GM23338 (cell line): Measurements from ENCODE around the gene PISD. TPM values are rescaled to one million over a fixed set of nuclear protein-coding genes. Genes with fewer than 3 reads are reported as not detected.

Experiments
- ATAC-seq: fragments of 200-7000 bp; cut with Tn5 transposase; 3 replicates; pipeline ENCODE4 v1.9.1; 2020
- DNase-seq: peaks from one replicate; pipeline ENCODE4 v3.0.0-alpha.2; 2015; ENCODE audit warnings: low spot score
- H2AFZ ChIP-seq: fragments of 200-600 bp; sonication (generic); 2 replicates; pipeline ENCODE4 v1.8.0; 2016; ENCODE audit warnings: antibody characterized with exemption, mild to moderate bottlenecking, moderate library complexity
- H3F3A ChIP-seq: fragments of 200-600 bp; sonication (generic); replicated peaks from 2 replicates; pipeline ENCODE4 v1.8.0; 2017; ENCODE audit warnings: antibody characterized with exemption, mixed run types, low read depth
- H3K27ac ChIP-seq: fragments of 200-600 bp; sonication (generic); 2 replicates; pipeline ENCODE4 v1.6.1; 2016; ENCODE audit warnings: low read depth
- H3K27me3 ChIP-seq: fragments of 200-600 bp; sonication (generic); 2 replicates; pipeline ENCODE4 v1.8.0; 2016; ENCODE audit warnings: mild to moderate bottlenecking, mixed run types, moderate library complexity; ENCODE audit not compliant: insufficient read depth
- H3K36me3 ChIP-seq: fragments of 200-600 bp; sonication (generic); 2 replicates; pipeline ENCODE4 v1.8.0; 2016; ENCODE audit warnings: mild to moderate bottlenecking; ENCODE audit not compliant: insufficient read depth
- H3K4me1 ChIP-seq: fragments of 200-600 bp; sonication (generic); 2 replicates; pipeline ENCODE4 v1.8.0; 2016; ENCODE audit warnings: mild to moderate bottlenecking, moderate library complexity; ENCODE audit not compliant: insufficient read depth
- H3K4me2 ChIP-seq: fragments of 200-600 bp; sonication (generic); 2 replicates; pipeline ENCODE4 v1.7.1; 2017; ENCODE audit warnings: mixed run types
- H3K4me3 ChIP-seq: fragments of 200-600 bp; sonication (generic); 2 replicates; pipeline ENCODE4 v1.6.1; 2016; ENCODE audit warnings: mixed run types
- H3K79me2 ChIP-seq: fragments of 200-600 bp; sonication (generic); replicated peaks from 2 replicates; pipeline ENCODE4 v1.8.0; 2017; ENCODE audit warnings: mild to moderate bottlenecking; ENCODE audit not compliant: insufficient read depth
- H3K9me2 ChIP-seq: fragments of 200-600 bp; sonication (generic); 2 replicates; pipeline ENCODE4 v1.8.0; 2017; ENCODE audit not compliant: insufficient read depth
- H4K20me1 ChIP-seq: fragments of 200-600 bp; sonication (generic); replicated peaks from 2 replicates; pipeline ENCODE4 v1.8.0; 2017; ENCODE audit warnings: mild to moderate bottlenecking; ENCODE audit not compliant: insufficient read depth
- H3K27ac Mint-ChIP-seq: 2 replicates; pipeline ENCODE4 v1.8.0; 2020; ENCODE audit warnings: inconsistent platforms, mild to moderate bottlenecking, moderate library complexity, mixed read lengths
- H3K27me3 Mint-ChIP-seq: 3 replicates; pipeline ENCODE4 v1.8.0; 2022; ENCODE audit warnings: low read depth, mild to moderate bottlenecking, moderate library complexity, mixed read lengths, inconsistent platforms; ENCODE audit not compliant: insufficient read depth, poor library complexity
- H3K36me3 Mint-ChIP-seq: 3 replicates; pipeline ENCODE4 v1.8.0; 2021; ENCODE audit warnings: low read depth, mild to moderate bottlenecking, inconsistent platforms, moderate library complexity, mixed read lengths
- H3K4me1 Mint-ChIP-seq: 3 replicates; pipeline ENCODE4 v1.8.0; 2020; ENCODE audit warnings: mild to moderate bottlenecking, inconsistent platforms, mixed read lengths
- H3K4me3 Mint-ChIP-seq: 3 replicates; pipeline ENCODE4 v1.8.0; 2021; ENCODE audit warnings: moderate library complexity, mild to moderate bottlenecking, inconsistent platforms, mixed read lengths
- H3K9me3 Mint-ChIP-seq: 3 replicates; pipeline ENCODE4 v1.8.0; 2020; ENCODE audit warnings: moderate library complexity, mild to moderate bottlenecking, inconsistent platforms, mixed read lengths
- CREB1 ChIP-seq: fragments of 250-450 bp; sonication (Bioruptor Pico); IDR thresholded peaks from 2 replicates; pipeline ENCODE4 v1.5.0; 2020; ENCODE audit warnings: low read depth, mild to moderate bottlenecking, moderate library complexity
- ETS1 ChIP-seq: IDR thresholded peaks from 2 replicates; pipeline ENCODE4 v1.6.1; 2016; ENCODE audit warnings: antibody characterized with exemption
- EZH2 ChIP-seq: fragments of 200-600 bp; sonication (generic); IDR thresholded peaks from one replicate; pipeline ENCODE4 v1.8.0; 2017; ENCODE audit warnings: antibody characterized with exemption, mild to moderate bottlenecking, low read depth; ENCODE audit not compliant: unreplicated experiment
- EZH2phosphoT487 ChIP-seq: fragments of 200-600 bp; sonication (generic); IDR thresholded peaks from one replicate; pipeline ENCODE4 v1.8.1; 2018; ENCODE audit warnings: antibody characterized with exemption; ENCODE audit not compliant: unreplicated experiment
- JUNB ChIP-seq: IDR thresholded peaks from one replicate; pipeline ENCODE4 v1.6.1; 2016; ENCODE audit warnings: antibody characterized with exemption; ENCODE audit not compliant: unreplicated experiment
- NANOG ChIP-seq: IDR thresholded peaks from 2 replicates; pipeline ENCODE4 v1.6.1; 2016; ENCODE audit warnings: antibody characterized with exemption, borderline replicate concordance
- POLR2AphosphoS5 ChIP-seq: IDR thresholded peaks from 2 replicates; pipeline ENCODE4 v1.6.1; 2016; ENCODE audit warnings: antibody characterized with exemption, low read depth
- REST ChIP-seq: IDR thresholded peaks from one replicate; pipeline ENCODE4 v1.6.1; 2018; ENCODE audit warnings: antibody characterized with exemption; ENCODE audit not compliant: unreplicated experiment
- STAT1 ChIP-seq: IDR thresholded peaks from one replicate; pipeline ENCODE4 v1.6.1; 2016; ENCODE audit warnings: antibody characterized with exemption; ENCODE audit not compliant: unreplicated experiment
- ZNF114 ChIP-seq: fragments of 250-450 bp; sonication (Bioruptor Pico); IDR thresholded peaks from 2 replicates; pipeline ENCODE4 v1.5.0; 2020; ENCODE audit warnings: mild to moderate bottlenecking, moderate library complexity
- ZNF331 ChIP-seq: fragments of 250-450 bp; sonication (Bioruptor Pico); IDR thresholded peaks from 2 replicates; pipeline ENCODE4 v1.5.0; 2020; ENCODE audit warnings: low read depth, mild to moderate bottlenecking, moderate library complexity
- polyA plus RNA-seq: library from polyadenylated mRNA; unstranded; fragments of >200 nt; fragmentation: Nextera tagmentation; extraction: Ambion mirVana; gene quantifications from 2 replicates; pipeline ENCODE4 v1.2.1, GENCODE V29; 2016
- total RNA-seq: library from RNA; depleted of rRNA; stranded (reverse); fragments of >200 nt; shearing (Covaris generic); gene quantifications from 2 replicates; pipeline ENCODE4 v1.2.3, GENCODE V29; 2014
- TF ChIP-seq, protein P1 (sequence below): fragments of 250-450 bp; sonication (Bioruptor Pico); IDR thresholded peaks from 2 replicates; pipeline ENCODE4 v1.5.0; 2020; ENCODE audit warnings: mild to moderate bottlenecking, moderate library complexity
- TF ChIP-seq, protein P2 (sequence below), 2 experiments: fragments of 200-600 bp in 1 of 2; sonication (generic) in 1 of 2; conservative IDR thresholded peaks; 2 replicates each; pipeline versions ENCODE4 v1.5.1 to v1.6.1; 2016 to 2017; ENCODE audit warnings: antibody characterized with exemption in 2 of 2, low read depth in 2 of 2, mild to moderate bottlenecking in 2 of 2, moderate library complexity in 1 of 2

PISD gene
- total and polyA plus RNA-seq, 2 experiments from 2014 or later: 43.1 to 54.5 TPM

GRCh38 chr22:31607696-31608095, 54.3 kb downstream of the PISD start:
- no peak for ATAC-seq
- Histone ChIP-seq H3K79me2 (no peaks in the 10 kb centered on the region), H2AFZ (no peak overlapping the region), H3K27me3 (no peaks in the 10 kb centered on the region), H3K4me3 (no peak overlapping the region), H4K20me1 (no peaks in the 10 kb centered on the region), H3K27ac (no peak overlapping the region), H3K4me2 (no peak overlapping the region), H3F3A (no peaks in the 10 kb centered on the region), H3K36me3 (no peaks in the 10 kb centered on the region), H3K9me2 (no peaks in the 10 kb centered on the region), H3K4me1 (no peaks in the 10 kb centered on the region)
- DNase-seq: no peak
- Mint-ChIP-seq H3K9me3 (no peaks in the 10 kb centered on the region), H3K4me1 (no peaks in the 10 kb centered on the region; the same call in 2 of the 3 replicates), H3K27ac (no peak overlapping the region), H3K36me3 (peaks cover 4% of the 10 kb centered on the region; the same call in 1 of the 3 replicates), H3K27me3 (peaks cover 11% of the 10 kb centered on the region), H3K4me3 (no peak overlapping the region)
- TF ChIP-seq CREB1 (CRISPR knock-in tag) (no peak), EZH2 (no peak), ETS1 (no peak), STAT1 (no peak), NANOG (no peak), ZNF114 (CRISPR knock-in tag) (no peak), REST (no peak), EZH2phosphoT487 (no peak), POLR2AphosphoS5 (no peak), ZNF331 (CRISPR knock-in tag) (no peak), JUNB (no peak)
- TF ChIP-seq, protein P1, sequence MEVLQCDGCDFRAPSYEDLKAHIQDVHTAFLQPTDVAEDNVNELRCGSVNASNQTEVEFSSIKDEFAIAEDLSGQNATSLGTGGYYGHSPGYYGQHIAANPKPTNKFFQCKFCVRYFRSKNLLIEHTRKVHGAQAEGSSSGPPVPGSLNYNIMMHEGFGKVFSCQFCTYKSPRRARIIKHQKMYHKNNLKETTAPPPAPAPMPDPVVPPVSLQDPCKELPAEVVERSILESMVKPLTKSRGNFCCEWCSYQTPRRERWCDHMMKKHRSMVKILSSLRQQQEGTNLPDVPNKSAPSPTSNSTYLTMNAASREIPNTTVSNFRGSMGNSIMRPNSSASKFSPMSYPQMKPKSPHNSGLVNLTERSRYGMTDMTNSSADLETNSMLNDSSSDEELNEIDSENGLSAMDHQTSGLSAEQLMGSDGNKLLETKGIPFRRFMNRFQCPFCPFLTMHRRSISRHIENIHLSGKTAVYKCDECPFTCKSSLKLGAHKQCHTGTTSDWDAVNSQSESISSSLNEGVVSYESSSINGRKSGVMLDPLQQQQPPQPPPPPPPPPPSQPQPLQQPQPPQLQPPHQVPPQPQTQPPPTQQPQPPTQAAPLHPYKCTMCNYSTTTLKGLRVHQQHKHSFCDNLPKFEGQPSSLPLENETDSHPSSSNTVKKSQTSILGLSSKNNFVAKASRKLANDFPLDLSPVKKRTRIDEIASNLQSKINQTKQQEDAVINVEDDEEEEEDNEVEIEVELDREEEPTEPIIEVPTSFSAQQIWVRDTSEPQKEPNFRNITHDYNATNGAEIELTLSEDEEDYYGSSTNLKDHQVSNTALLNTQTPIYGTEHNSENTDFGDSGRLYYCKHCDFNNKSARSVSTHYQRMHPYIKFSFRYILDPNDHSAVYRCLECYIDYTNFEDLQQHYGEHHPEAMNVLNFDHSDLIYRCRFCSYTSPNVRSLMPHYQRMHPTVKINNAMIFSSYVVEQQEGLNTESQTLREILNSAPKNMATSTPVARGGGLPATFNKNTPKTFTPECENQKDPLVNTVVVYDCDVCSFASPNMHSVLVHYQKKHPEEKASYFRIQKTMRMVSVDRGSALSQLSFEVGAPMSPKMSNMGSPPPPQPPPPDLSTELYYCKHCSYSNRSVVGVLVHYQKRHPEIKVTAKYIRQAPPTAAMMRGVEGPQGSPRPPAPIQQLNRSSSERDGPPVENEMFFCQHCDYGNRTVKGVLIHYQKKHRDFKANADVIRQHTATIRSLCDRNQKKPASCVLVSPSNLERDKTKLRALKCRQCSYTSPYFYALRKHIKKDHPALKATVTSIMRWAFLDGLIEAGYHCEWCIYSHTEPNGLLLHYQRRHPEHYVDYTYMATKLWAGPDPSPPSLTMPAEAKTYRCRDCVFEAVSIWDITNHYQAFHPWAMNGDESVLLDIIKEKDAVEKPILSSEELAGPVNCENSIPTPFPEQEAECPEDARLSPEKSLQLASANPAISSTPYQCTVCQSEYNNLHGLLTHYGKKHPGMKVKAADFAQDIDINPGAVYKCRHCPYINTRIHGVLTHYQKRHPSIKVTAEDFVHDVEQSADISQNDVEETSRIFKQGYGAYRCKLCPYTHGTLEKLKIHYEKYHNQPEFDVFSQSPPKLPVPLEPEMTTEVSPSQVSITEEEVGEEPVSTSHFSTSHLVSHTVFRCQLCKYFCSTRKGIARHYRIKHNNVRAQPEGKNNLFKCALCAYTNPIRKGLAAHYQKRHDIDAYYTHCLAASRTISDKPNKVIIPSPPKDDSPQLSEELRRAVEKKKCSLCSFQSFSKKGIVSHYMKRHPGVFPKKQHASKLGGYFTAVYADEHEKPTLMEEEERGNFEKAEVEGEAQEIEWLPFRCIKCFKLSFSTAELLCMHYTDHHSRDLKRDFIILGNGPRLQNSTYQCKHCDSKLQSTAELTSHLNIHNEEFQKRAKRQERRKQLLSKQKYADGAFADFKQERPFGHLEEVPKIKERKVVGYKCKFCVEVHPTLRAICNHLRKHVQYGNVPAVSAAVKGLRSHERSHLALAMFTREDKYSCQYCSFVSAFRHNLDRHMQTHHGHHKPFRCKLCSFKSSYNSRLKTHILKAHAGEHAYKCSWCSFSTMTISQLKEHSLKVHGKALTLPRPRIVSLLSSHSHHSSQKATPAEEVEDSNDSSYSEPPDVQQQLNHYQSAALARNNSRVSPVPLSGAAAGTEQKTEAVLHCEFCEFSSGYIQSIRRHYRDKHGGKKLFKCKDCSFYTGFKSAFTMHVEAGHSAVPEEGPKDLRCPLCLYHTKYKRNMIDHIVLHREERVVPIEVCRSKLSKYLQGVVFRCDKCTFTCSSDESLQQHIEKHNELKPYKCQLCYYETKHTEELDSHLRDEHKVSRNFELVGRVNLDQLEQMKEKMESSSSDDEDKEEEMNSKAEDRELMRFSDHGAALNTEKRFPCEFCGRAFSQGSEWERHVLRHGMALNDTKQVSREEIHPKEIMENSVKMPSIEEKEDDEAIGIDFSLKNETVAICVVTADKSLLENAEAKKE: no peak
- TF ChIP-seq, protein P2, sequence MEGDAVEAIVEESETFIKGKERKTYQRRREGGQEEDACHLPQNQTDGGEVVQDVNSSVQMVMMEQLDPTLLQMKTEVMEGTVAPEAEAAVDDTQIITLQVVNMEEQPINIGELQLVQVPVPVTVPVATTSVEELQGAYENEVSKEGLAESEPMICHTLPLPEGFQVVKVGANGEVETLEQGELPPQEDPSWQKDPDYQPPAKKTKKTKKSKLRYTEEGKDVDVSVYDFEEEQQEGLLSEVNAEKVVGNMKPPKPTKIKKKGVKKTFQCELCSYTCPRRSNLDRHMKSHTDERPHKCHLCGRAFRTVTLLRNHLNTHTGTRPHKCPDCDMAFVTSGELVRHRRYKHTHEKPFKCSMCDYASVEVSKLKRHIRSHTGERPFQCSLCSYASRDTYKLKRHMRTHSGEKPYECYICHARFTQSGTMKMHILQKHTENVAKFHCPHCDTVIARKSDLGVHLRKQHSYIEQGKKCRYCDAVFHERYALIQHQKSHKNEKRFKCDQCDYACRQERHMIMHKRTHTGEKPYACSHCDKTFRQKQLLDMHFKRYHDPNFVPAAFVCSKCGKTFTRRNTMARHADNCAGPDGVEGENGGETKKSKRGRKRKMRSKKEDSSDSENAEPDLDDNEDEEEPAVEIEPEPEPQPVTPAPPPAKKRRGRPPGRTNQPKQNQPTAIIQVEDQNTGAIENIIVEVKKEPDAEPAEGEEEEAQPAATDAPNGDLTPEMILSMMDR (conservative IDR thresholded peaks at IDR 0.05; ENCODE audit: low read depth in 2 of 2): no peak
